Body of pancreas (tissue), 4 donors: ENCODE measurements around the gene CAMK2G. TPM values are rescaled to one million over a fixed set of nuclear protein-coding genes. Genes with fewer than 3 reads are reported as not detected.

Experiments
- ATAC-seq: fragments of 150-250 bp; one replicate; pipeline ENCODE4 v1.9.1; 2016
- DNase-seq, 4 donors: peaks; one replicate each; pipeline ENCODE4 v3.0.0-alpha.2; 2019
- H3K27ac ChIP-seq, 4 donors: fragments of 200-600 bp; sonication (generic); 1 replicate in 3 of 4; 2 replicates in 1 of 4; pipeline versions ENCODE4 v1.5.1 to v1.6.1; 2016 to 2019; ENCODE audit warnings: mild to moderate bottlenecking in 1 of 4, mixed read lengths in 1 of 4, moderate library complexity in 1 of 4
- H3K27me3 ChIP-seq, 2 donors: fragments of 200-600 bp; sonication (generic); one replicate each; pipeline ENCODE4 v1.6.0; 2016; ENCODE audit warnings: mild to moderate bottlenecking in 1 of 2
- H3K36me3 ChIP-seq, 2 donors: fragments of 200-600 bp; sonication (generic); replicated peaks in 1 of 2; 2 replicates each; pipeline ENCODE4 v1.5.1; 2016; ENCODE audit warnings: low read depth in 2 of 2; ENCODE audit not compliant: insufficient read depth in 1 of 2
- H3K4me1 ChIP-seq: fragments of 200-600 bp; sonication (generic); one replicate; pipeline ENCODE4 v1.6.0; 2016
- H3K4me3 ChIP-seq, 2 donors: fragments of 200-600 bp; sonication (generic); 1 replicate in 1 of 2; 2 replicates in 1 of 2; pipeline ENCODE4 v1.5.1; 2016 to 2019
- H3K9me3 ChIP-seq, 3 donors: fragments of 200-600 bp; sonication (generic); 1 replicate in 2 of 3; 2 replicates in 1 of 3; pipeline ENCODE4 v1.5.1; 2016
- CTCF ChIP-seq, 7 experiments: fragments of 450-650 bp in 4 of 7; fragments of 200-600 bp in 3 of 7; sonication (generic) in 3 of 7; IDR thresholded peaks; one replicate each; pipeline ENCODE4 v1.5.1; 2016 to 2019; ENCODE audit warnings: antibody characterized with exemption in 7 of 7
- POLR2A ChIP-seq, 3 donors: fragments of 450-650 bp; IDR thresholded peaks; one replicate each; pipeline ENCODE4 v1.6.1; 2016; ENCODE audit warnings: antibody characterized with exemption in 3 of 3, mild to moderate bottlenecking in 2 of 3
- WGBS, 2 donors: methylation state at CpG; one replicate each; pipeline ENCODE4 v1.1.5; 2017; 5-methylcytosine and 5-hydroxymethylcytosine counted together
- intact Hi-C: fragments of 100-400 bp; cut with DNase I; formaldehyde crosslinking; loops from one replicate; pipeline ENCODE4 v1.15.1; 2023
- total RNA-seq, 2 donors: library from RNA; depleted of rRNA; stranded (reverse); fragments of >200 nt; gene quantifications; one replicate each; pipeline ENCODE4 v1.1.0, GENCODE V29; 2016

CAMK2G gene
- total RNA-seq, 2 donors from 2014 or later: 14.8 to 17.4 TPM

- Histone ChIP-seq H3K4me3 (no peak overlapping the region), H3K4me1 (no peaks in the 10 kb centered on the region), H3K36me3 (no peaks in the 10 kb centered on the region), H3K27ac (no peak overlapping the region), H3K27me3 (no peaks in the 10 kb centered on the region), H3K9me3 (no peaks in the 10 kb centered on the region)
- TF ChIP-seq CTCF (IDR thresholded peaks at IDR 0.05): no peak
- no peak for TF ChIP-seq POLR2A (IDR thresholded peaks at IDR 0.05)
- 90 to 93% methylated on average over 19 of the region's 19 CpGs for WGBS, 2 donors
- intact Hi-C loops: no loop called here
- DNase-seq (no peak), ATAC-seq (no peak)
Measured at GRCh38 chr10:73827346-73828089, 46.8 kb downstream of the CAMK2G start.

GRCh38 chr10:73824146-73824725, 50.1 kb downstream of the CAMK2G start:
- H3K36me3 ChIP-seq: no peaks in the 10 kb centered on the region
- H3K27ac ChIP-seq: no peak overlapping the region
- WGBS, 2 donors: 97 to 98% methylated on average over 9 to 14 of the region's 14 CpGs
- ATAC-seq (no peak), DNase-seq (no peak)
- peaks cover 10% of the 10 kb centered on the region for H3K4me1 ChIP-seq
- H3K9me3 ChIP-seq: no peaks in the 10 kb centered on the region
- no peaks in the 10 kb centered on the region for H3K27me3 ChIP-seq
- intact Hi-C loops: no loop called here
- TF ChIP-seq CTCF (IDR thresholded peaks at IDR 0.05): no peak
- H3K4me3 ChIP-seq: no peak overlapping the region

GRCh38 chr10:73823391-73823790, 51.0 kb downstream of the CAMK2G start:
- H3K4me1 ChIP-seq: peaks cover 16% of the 10 kb centered on the region
- H3K27ac ChIP-seq: no peak overlapping the region
- no peaks in the 10 kb centered on the region for H3K9me3 ChIP-seq
- no peaks in the 10 kb centered on the region for H3K27me3 ChIP-seq
- intact Hi-C loops: no loop called here
- no peak for DNase-seq
- H3K36me3 ChIP-seq: no peaks in the 10 kb centered on the region
- 71 to 76% methylated on average over 7 of the region's 7 CpGs for WGBS, 2 donors
- TF ChIP-seq CTCF (IDR thresholded peaks at IDR 0.05) (no peak), POLR2A (IDR thresholded peaks at IDR 0.05) (no peak)
- no peak overlapping the region for H3K4me3 ChIP-seq
- no peak for ATAC-seq

- H3K9me3 ChIP-seq: no peaks in the 10 kb centered on the region
- no peaks in the 10 kb centered on the region for H3K36me3 ChIP-seq
- ATAC-seq (peak; percentile 94), DNase-seq (peak; percentile 88 to 95 (median 92))
- H3K27ac ChIP-seq: peak overlapping the region; percentile 6 to 78 (median 64)
- H3K4me3 ChIP-seq: no peak overlapping the region
- TF ChIP-seq POLR2A (IDR thresholded peaks at IDR 0.05) (no peak), CTCF (IDR thresholded peaks at IDR 0.05) (peak in 5 of 7 experiments; percentile 22 to 41 (median 37))
- intact Hi-C loops: no loop called here
- 35% methylated on average over 13 to 20 of the region's 20 CpGs for WGBS, 2 donors
- H3K27me3 ChIP-seq: no peaks in the 10 kb centered on the region
- peaks cover 16% of the 10 kb centered on the region for H3K4me1 ChIP-seq
Measured at GRCh38 chr10:73819513-73820093, 54.8 kb downstream of the CAMK2G start.
